Medulla oblongata (tissue), 1 donor: ENCODE measurements around the gene LRRC41.
"Not testable (repeated sequence)": the region's sequence is repeated elsewhere in the genome, so short reads cannot be mapped to it uniquely, and the experiment has no call there.

Source experiments
- DNase-seq: peaks from one replicate; pipeline ENCODE4 v3.0.0-alpha.2; 2015; ENCODE audit errors: extremely low spot score

The LRRC41 gene

DNA sequence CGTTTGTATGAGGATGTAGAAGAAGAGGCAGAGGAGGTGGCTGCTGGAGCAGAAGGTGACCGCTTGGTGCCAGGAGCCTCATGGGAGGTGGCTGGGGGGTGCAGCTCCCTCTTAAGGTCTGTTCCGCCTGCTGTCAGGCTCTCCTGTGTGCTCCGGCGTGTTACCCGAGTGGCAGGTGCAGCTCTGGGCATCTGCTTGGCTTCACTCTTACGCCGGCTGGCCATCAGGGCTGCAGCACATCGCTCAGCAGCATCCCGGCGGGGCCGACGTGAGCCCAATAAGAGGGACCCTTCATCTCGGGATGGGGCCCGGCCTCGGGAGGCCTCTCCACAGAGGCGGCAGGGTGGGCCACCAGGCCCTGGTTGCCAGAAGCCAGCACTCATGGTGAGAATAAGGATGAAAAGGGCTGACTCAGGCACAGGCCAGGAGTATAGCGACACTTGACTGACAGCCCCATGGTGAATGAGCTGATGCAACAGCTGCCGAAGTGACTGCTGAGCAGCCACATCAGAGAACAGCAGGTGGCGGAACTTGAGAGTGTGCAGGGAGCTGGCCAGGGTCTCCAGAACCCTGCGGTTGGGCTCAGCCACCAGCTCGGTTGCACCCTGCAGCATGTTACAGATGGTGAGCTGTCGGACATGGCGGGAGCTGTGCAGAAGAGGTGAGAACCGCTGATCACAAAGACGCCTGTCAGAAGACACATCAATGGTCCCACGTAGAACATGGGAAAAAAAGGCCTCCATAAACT is 17.5 kb downstream of the LRRC41 start:
- no peak for DNase-seq

DNA sequence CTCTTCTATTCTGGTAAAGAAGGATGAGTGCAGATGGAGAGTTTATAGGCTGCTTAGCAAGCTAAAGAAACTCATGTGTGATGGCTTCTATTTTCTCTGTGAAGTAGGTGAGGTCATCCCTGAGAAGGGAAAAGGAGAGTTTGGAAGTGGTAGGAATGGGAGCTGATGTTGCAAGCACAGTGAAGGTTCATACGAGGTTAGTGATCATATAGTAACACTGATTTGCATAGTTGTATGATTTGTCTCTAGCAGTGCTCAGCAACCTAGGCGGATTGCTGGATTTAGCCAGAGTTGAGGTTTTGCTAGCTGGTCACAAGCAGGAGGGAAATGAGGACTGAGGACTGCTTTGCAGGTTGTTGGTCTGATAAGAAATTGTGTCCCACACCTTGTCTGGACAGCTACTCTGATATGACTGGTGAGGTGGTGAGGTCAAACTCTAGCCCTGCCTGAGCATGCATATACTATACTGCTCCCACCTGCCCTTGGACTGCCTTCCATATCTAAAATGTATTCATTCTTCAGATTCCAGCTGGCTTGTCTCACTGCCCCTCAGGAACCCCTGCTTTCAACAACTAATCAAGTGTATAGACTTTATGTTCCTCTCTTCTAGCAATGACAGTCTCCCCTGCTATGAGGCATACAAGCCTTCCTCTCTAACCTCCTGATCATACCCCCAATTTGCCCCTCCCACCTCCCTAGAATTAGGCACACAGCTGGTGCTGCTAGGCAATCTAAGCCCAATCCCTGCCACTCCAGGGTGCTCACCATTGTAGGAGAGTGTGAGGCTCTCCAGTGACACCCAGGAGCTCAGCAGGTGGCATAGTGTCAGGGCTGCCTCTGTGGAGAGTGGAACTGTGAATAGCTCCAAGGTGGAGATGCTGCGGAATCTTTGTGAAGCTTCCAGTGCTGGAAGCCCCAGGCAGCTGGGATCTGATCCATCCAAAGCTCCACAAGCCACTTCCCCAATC is 18.5 kb downstream of the LRRC41 start:
- DNase-seq, result no peak

DNA sequence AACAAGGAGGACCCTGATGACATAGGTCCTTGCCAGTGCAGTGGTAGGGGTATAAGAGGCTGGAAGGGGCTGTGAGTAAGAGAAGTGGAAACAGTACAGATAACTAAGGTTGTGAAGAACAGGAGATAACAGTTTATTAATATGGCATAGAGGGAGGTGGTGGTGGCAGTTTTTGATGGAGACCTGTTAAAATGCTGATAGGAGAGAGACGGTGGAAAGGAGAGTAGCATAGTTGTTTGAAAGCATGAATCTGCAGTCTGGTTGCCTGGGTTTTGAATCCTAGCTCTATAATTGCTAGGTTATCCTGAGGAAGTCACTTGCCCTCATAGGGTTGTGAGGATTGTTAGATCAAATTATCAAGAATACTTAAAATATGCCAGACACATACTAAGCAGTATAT is 19.4 kb downstream of the LRRC41 start:
- no peak for DNase-seq

DNA sequence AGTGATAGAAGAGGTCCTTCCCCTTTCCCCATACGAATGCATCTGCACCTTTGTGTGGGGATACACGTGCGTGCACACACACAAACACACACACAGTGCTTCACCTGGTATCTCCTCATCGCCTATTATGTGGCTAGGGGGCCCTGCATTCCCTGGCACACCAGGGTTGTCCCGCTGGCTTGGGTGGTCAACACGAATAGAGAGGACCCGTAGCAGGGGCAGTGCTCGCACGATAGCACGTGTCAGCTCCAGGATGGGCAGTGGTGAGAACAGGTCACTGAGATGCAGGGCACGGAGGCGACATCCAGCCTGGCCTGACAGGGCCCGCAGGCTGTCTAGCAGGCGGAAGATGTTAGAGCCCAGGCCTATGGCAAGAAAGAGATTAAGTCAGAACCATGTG is 22.4 kb downstream of the LRRC41 start:
- DNase-seq, result no peak

DNA sequence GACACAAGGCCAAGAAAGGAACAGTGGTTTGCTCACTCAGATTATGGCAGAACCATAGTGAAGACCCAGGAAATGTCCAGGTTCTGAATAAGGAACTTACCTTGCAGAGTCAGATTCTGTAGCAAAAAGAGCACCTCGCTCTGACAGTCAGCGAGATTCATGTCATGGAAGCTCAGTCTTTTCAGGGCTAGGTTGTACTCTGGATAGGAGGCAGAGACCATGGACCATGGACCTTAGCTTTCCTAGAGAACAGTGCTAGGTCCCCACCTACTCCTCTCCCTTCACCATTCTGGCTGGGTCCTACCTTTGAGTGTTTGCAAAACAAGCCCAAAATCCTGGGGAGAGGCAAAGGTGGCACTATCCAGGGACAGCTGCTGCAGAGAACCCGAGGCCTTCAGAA is 23.3 kb downstream of the LRRC41 start:
- DNase-seq, result no peak

DNA sequence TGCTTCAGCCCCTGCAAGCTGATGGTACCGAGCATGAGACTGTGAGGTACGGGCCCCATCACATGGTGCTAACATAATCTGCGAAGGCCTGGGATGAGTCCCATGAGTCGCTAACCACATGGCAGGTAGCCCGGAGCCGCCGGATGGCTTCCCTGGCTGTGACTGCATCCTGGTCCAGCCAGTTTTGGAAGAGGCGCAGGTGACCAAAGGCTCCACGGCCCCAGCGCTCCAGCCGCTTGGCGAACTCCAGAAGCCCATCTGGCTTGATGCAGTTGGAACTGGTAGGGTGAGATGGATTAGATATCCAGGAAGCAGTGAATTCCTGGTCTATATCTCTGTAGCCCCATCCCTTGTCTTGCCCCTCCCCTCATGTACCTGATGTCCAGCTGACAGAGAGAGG is 24.6 kb downstream of the LRRC41 start:
- no peak for DNase-seq

DNA sequence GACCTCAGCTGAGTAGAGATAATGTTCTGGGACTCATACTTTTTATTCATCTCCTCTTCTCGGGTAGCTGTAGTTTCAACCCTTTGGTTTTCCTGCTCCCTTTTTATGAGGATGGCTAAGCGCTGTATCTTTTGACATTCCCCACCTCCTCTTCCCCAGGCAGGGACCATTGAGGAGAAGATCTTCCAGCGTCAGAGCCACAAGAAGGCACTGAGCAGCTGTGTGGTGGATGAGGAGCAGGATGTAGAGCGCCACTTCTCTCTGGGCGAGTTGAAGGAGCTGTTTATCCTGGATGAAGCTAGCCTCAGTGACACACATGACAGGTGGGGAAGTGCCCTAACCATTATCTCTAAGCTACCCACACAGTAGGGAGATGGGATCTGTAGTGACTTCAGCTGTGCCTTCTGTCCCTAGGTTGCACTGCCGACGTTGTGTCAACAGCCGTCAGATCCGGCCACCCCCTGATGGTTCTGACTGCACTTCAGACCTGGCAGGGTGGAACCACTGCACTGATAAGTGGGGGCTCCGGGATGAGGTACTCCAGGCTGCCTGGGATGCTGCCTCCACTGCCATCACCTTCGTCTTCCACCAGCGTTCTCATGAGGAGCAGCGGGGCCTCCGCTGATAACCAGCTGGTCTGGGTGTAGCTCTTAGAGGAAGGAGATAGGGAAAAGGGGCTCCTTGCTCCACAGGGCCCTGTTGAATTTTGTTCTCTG is 25.6 kb downstream of the LRRC41 start:
- no peak for DNase-seq

DNA sequence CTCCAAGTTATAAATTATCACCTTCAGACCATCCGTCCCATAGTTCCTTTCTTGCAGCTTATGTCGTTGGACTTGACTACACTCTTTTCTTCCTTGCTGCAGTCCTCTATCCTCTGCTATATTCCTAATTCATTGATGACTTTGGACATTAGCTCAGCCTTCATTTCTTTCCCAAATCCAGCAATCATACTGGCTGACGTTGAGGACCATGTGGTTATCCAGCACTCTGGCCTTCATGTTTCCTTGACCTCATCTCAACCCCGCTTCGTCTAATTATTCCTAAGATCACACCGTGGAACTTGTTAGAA is 28.4 kb downstream of the LRRC41 start:
- no peak for DNase-seq

DNA sequence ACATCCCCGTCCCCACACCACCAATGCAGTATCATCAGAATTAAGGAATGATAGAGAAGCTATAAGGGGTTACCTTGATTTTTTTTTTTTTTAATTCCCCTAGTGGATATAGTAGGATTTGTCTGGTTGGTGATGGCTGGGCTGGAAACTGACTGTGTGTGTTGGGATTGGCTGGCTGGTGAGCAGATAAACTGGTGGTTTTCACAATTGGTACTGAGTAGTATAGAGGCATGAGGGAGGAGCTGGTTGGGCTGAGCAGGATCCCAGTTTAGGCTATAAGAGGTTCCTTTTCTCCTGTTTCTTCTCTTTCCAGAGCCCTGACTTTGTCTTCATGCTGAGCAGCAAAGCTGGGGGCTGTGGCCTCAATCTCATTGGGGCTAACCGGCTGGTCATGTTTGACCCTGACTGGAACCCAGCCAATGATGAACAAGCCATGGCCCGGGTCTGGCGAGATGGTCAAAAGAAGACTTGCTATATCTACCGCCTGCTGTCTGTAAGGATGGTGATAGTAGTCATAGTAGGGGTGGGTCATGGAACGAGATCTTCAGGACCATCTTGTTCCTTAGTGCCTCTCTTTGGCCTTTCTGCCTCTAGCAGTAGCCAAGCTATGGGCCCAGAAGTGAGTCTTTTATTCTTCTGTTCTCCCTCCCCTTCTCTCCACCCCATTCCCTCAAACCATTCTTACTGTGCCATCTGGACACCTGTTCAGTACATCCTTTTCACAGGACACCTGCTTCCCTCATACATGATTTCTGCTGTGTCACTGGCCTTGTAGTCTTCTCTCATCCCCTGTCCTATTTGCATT is 29.0 kb downstream of the LRRC41 start:
- no peak for DNase-seq

DNA sequence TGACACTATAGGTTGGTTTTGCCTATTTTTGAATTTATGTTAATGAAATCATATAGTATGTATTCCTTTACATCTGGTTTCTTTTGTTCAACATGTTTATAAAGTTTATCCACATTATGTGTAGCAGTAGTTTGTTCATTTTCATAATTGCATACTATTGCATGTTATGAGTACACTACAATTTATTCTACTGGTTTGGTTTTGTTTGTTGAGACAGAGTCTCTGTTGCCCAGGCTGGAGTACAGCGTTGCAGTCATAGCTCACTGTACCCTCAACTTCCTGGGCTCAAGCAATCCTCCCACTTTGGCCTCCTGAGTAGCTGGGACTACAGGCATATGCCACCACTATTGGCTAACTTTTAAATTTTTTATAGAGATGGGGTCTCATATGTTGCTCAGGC is 34.8 kb downstream of the LRRC41 start:
- no peak for DNase-seq

DNA sequence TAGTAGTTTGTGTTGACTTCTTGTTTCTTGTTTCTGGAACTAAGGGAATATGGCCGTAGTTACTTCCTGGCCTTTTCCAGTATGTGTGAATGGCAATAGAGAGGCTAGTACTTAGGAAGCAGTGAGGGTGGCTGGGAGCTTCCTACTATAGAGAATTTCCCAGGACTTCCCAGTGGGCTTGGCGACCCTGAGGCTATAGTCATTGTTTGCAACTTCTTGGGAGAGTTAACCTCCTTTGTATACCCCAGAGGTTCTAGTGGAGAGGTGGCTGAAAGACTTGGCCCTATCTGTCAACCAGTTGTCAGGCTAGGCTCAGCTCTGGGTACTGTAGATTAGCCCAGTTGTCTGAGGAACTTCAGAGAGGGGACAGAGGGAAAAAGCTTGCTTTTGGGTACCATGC is 40.3 kb downstream of the LRRC41 start:
- DNase-seq, result no peak

DNA sequence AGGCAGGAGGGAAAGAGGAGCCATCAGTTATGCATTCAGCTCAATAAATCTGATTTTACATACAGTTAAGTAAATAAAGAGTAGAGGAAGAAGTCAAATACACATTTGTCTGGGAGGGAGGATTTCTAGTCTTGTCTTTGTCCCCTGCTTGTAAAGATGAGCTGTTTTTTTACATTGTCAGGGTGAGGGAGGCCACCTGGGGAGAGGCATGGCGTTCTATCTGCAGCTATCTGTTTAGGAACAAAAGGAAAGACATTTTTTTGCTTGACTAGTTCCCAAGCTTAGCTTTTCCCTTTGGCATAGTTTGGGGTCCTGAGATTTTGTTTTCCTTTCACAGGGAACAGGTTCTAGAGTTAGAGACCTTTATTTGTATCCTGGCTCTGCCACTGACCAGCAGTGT is 40.9 kb downstream of the LRRC41 start:
- DNase-seq, result no peak

DNA sequence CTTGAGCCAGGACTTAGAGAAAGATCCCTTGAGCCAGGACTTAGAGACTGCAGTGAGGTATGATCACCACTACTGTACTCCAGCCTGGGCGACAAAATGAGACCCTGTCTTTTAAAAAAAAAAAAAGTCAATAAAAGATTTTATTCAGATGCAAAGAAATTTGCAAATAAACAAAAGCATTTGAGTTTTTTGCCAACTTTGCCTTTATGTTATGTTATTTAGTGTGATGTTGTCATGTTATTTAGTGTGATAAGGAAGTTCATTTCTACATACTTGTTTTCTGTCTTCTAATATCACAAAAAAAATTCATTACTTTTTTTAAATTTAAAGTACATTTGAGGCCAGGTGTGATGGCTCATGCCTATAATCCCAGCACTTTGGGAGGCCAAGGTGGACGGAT is 46.9 kb downstream of the LRRC41 start:
- DNase-seq, result no peak

DNA sequence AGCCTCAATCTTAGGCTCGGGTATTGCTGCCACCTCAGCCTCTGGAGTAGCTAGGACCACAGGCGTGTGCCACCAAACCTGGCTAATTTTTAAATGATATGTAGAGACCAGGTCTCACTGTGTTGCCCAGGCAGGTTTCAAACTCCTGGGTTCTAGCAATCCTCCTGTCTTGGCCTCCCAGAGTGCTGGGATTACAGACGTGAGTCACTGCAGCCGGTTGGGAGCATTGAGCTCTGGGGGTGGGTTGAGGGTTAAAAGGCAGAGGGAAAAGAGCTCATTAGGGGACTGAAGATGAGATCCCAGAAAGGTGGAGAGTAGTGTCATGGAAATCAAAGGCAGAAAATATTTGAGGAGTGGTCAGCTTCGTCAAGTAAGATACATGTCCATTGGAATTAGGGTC is 48.7 kb downstream of the LRRC41 start:
- DNase-seq, result no peak

DNA sequence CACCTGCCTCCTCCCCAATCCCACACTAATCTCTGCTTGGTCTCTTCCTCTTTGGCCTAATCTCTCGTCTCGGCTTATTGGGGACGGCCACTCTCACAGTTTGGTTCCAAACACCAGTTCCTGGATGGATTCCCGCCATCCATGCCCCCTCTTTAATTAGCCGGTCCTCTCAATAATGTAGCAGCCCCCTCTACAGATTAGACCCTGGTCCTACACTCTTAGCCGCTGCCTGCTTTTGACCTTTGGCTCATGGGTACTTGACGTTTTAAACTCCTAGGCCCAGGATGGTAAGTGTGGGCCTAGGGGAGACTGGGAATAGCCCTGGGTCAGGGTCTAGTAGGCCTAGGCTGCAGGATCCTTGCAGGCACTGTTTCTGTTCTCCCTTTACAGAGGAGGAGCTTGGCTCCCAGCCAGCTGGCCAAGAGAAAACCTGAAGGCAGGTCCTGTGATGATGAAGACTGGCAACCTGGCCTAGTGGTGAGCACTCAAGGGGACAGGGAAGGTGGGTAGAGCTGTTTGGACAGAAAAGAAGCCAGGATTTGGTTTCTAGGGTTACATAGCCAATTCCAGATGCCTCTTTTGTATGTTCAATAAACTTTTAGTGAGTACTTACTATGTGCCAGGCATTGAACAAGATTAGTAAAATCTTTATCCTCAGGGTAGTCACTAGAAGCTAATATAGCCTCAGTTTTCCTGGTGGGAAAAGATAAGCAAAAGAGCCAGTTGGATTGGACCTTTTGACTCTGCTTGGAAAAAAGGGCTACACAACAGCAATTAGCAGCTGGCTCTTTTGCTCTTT is 55.1 kb downstream of the LRRC41 start:
- DNase-seq, result no peak

DNA sequence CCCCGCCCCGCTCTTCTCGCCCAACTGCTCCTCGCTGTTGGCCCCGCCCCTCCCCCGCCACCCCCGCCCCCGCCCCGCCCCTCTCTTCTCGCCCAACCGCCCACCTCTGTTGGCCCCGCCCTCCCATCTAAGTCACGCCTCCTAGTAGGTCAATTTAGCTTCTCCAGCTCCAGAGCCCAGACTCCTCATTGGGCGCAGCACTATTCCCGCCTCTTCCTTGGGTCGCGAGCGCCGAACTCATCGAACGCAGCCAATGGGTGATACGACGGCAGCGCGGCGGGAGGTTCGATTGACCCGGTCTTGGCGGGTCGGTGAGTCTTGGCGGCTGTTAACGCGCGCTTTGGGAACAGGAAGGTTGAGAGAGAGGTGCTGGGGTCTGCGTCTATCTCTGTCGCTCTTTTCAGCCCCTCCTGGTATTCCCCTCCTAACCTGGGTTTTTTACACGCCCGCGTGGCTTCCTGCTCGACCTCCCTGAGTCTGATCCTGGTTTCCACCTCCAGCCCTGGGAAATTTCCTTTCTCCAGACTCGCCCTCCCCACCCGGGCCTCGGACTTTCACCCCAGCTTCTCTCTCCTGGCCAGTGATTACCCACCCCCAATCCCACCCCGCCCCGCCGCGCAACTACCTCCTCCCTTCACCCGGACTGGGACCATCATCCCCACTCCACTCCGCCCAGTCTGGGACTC is 55.8 kb downstream of the LRRC41 start, which contains the start of gene RAD54L:
Gene RAD54L (plus strand): TSS at position 328 of the 686 bp plus-strand sequence. CDS start 643 bp downstream, outside the sequence.
- peak; percentile 99 for DNase-seq

DNA sequence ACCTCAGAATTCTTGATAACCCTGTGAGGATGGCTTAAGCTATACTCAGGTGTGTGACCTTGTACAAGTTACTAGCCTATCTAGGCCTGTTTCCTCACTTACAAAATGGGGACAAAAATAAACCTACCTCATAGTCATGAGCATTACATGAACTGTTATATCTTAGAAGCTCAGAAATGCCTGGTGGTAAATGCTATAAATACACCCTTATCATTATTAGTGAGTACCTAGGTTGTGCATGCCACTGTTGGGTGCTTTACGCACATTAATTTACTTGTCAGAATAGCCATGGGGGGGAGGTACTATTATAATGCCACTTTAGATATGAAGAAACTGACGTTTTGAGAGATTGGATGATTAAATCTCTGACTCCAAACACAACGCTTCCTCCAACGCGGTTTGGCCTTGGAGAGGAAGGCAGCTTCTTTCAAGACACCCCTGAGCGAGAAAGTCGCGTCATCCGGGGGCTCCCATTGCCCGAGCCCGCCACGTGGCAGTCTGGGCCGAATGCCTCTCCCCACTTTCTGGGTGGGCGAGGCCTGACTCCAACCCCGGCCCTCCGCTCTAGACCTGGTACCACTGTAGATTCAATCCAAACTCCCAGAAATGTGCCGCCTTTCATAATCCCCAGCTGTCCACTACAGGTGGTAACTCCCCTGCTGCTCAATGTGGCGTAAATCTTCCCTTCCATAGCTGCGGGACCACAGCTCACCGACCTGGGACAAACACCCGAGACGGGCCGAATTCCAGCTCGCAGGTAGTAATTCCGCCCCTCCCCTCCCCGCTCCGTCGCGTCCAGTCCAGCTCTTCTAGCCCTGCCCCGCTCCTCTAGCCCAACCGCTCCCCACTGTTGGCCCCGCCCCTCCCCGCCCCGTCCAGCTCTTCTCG is 56.6 kb downstream of the LRRC41 start:
- DNase-seq, result no peak

DNA sequence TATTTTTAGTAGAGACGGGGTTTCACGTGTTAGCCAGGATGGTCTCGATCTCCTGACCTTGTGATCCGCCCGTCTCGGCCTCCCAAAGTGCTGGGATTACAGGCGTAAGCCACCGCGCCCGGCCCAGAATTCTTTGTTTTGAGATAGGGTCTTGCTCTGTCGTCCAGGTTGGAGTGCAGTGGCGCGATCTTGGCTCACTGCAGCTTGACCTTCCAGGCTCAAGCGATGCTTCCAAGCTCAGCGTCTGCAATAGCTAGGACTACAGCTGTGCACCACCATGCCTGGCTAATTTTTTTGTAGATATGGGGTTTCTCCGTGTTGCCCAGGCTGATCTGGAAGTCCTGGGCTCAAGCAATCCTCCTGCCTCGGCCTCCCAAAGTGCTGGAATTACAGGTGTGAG is 57.3 kb downstream of the LRRC41 start:
- DNase-seq, result not testable (repeated sequence)
